HEK293 (cell line): ENCODE measurements around the gene CROCC.

Experiments
- CTCF ChIA-PET: fragments of 350-600 bp; formaldehyde crosslinking; extraction: SDS; loops from one replicate; lab custom pipeline; 2021; ENCODE audit warnings: antibody characterized with exemption; lab: Yijun Ruan, JAX
- POLR2A ChIA-PET: fragments of 300-600 bp; formaldehyde crosslinking; extraction: SDS; loops from one replicate; lab custom pipeline; 2020; ENCODE audit warnings: antibody characterized with exemption, inconsistent platforms; lab: Yijun Ruan, JAX
- H3K27ac ChIP-seq: fragments of 200-500 bp; sonication (Bioruptor generic); 2 replicates; pipeline ENCODE4 v1.5.1; 2014; ENCODE audit warnings: low read depth, low read length, control low read depth, inconsistent platforms; ENCODE audit errors: extremely low read depth
- H3K36me3 ChIP-seq, 2 experiments: fragments of 200-500 bp in 1 of 2; sonication (Bioruptor generic) in 1 of 2; 1 replicate in 1 of 2; 2 replicates in 1 of 2; pipeline ENCODE4 v1.5.1; 2014 to 2017; ENCODE audit warnings: inconsistent platforms in 2 of 2, low read length in 2 of 2; ENCODE audit not compliant: control insufficient read depth in 2 of 2, insufficient read depth in 1 of 2
- H3K4me1 ChIP-seq: fragments of 200-500 bp; sonication (Bioruptor generic); 2 replicates; pipeline ENCODE4 v1.5.1; 2014; ENCODE audit warnings: mild to moderate bottlenecking, low read length, inconsistent platforms; ENCODE audit not compliant: control insufficient read depth, insufficient read depth
- H3K4me3 ChIP-seq: 2 replicates; pipeline ENCODE4 v1.5.1; 2011; ENCODE audit warnings: low read depth, mild to moderate bottlenecking, control low read depth, low read length, moderate library complexity
- H3K9me3 ChIP-seq: fragments of 200-500 bp; sonication (Bioruptor generic); 2 replicates; pipeline ENCODE4 v1.5.1; 2014; ENCODE audit warnings: low read depth, low read length, inconsistent platforms; ENCODE audit not compliant: control insufficient read depth, insufficient read depth
- FEZF1 ChIP-seq: fragments of 450-650 bp; formaldehyde crosslinking; IDR thresholded peaks from 2 replicates; pipeline ENCODE4 v1.5.1; 2016; ENCODE audit warnings: missing biosample characterization, missing genetic modification characterization
- GLI4 ChIP-seq: fragments of 450-650 bp; formaldehyde crosslinking; IDR thresholded peaks from 2 replicates; pipeline ENCODE4 v1.5.1; 2016; ENCODE audit warnings: missing biosample characterization, missing genetic modification characterization
- GLIS1 ChIP-seq: fragments of 450-650 bp; formaldehyde crosslinking; IDR thresholded peaks from 2 replicates; pipeline ENCODE4 v1.5.1; 2016; ENCODE audit warnings: missing biosample characterization, missing genetic modification characterization
- KLF7 ChIP-seq: fragments of 450-650 bp; formaldehyde crosslinking; IDR thresholded peaks from 2 replicates; pipeline ENCODE4 v1.5.1; 2016; ENCODE audit warnings: missing biosample characterization, missing genetic modification characterization, borderline replicate concordance
- KLF8 ChIP-seq: fragments of 450-650 bp; formaldehyde crosslinking; IDR thresholded peaks from 2 replicates; pipeline ENCODE4 v1.5.1; 2016; ENCODE audit warnings: missing biosample characterization, missing genetic modification characterization
- MEIS1 ChIP-seq: sonication (generic); formaldehyde crosslinking; IDR thresholded peaks from 2 replicates; pipeline ENCODE4 v1.8.1; 2022; ENCODE audit warnings: missing genetic modification reagents, mild to moderate bottlenecking, borderline replicate concordance
- SCRT2 ChIP-seq: fragments of 450-650 bp; formaldehyde crosslinking; IDR thresholded peaks from 2 replicates; pipeline ENCODE4 v1.5.1; 2016; ENCODE audit warnings: missing biosample characterization, missing genetic modification characterization
- SP2 ChIP-seq: fragments of 450-650 bp; formaldehyde crosslinking; IDR thresholded peaks from 2 replicates; pipeline ENCODE4 v1.5.1; 2016; ENCODE audit warnings: missing biosample characterization, missing genetic modification characterization
- ZNF16 ChIP-seq: fragments of 450-650 bp; formaldehyde crosslinking; IDR thresholded peaks from 2 replicates; pipeline ENCODE4 v1.5.1; 2016; ENCODE audit warnings: low read depth, missing biosample characterization, missing genetic modification characterization
- ZNF211 ChIP-seq: fragments of 450-650 bp; formaldehyde crosslinking; IDR thresholded peaks from 2 replicates; pipeline ENCODE4 v1.5.1; 2016; ENCODE audit warnings: low read depth, missing biosample characterization, missing genetic modification characterization
- ZNF354C ChIP-seq: fragments of 450-650 bp; formaldehyde crosslinking; IDR thresholded peaks from 2 replicates; pipeline ENCODE4 v1.5.1; 2016; ENCODE audit warnings: missing biosample characterization, missing genetic modification characterization, low read depth, borderline replicate concordance
- ZNF366 ChIP-seq: fragments of 450-650 bp; formaldehyde crosslinking; conservative IDR thresholded peaks from 2 replicates; pipeline ENCODE4 v1.5.1; 2016; ENCODE audit warnings: missing biosample characterization, missing genetic modification characterization
- ZNF514 ChIP-seq: fragments of 450-650 bp; formaldehyde crosslinking; IDR thresholded peaks from 2 replicates; pipeline ENCODE4 v1.5.1; 2016; ENCODE audit warnings: missing biosample characterization, missing genetic modification characterization
- ZNF561 ChIP-seq: fragments of 450-650 bp; IDR thresholded peaks from 2 replicates; pipeline ENCODE4 v1.5.1; 2018; ENCODE audit warnings: missing biosample characterization, missing genetic modification characterization, borderline replicate concordance
- ZNF658 ChIP-seq: fragments of 450-650 bp; formaldehyde crosslinking; IDR thresholded peaks from 2 replicates; pipeline ENCODE4; 2016; ENCODE audit warnings: missing biosample characterization, missing genetic modification characterization
- ZNF677 ChIP-seq: fragments of 450-650 bp; IDR thresholded peaks from 2 replicates; pipeline ENCODE4 v1.5.0; 2018; ENCODE audit warnings: missing biosample characterization, mild to moderate bottlenecking, missing genetic modification characterization, moderate library complexity
- ZNF707 ChIP-seq: fragments of 450-650 bp; formaldehyde crosslinking; IDR thresholded peaks from 2 replicates; pipeline ENCODE4 v1.5.1; 2016; ENCODE audit warnings: missing biosample characterization, missing genetic modification characterization
- ZNF747 ChIP-seq: fragments of 450-650 bp; formaldehyde crosslinking; IDR thresholded peaks from 2 replicates; pipeline ENCODE4 v1.5.1; 2016; ENCODE audit warnings: missing biosample characterization, missing genetic modification characterization
- ZNF768 ChIP-seq: fragments of 450-650 bp; formaldehyde crosslinking; IDR thresholded peaks from 2 replicates; pipeline ENCODE4 v1.5.1; 2018; ENCODE audit warnings: missing biosample characterization, mild to moderate bottlenecking, missing genetic modification characterization
- TF ChIP-seq, protein P1 (sequence below): fragments of 450-650 bp; formaldehyde crosslinking; IDR thresholded peaks from 2 replicates; pipeline ENCODE4 v1.5.1; 2016; ENCODE audit warnings: missing biosample characterization, missing genetic modification characterization
- TF ChIP-seq, protein P2 (sequence below): fragments of 450-650 bp; formaldehyde crosslinking; IDR thresholded peaks from 2 replicates; pipeline ENCODE4 v1.5.1; 2016; ENCODE audit warnings: missing biosample characterization, missing genetic modification characterization
- TF ChIP-seq, protein P3 (sequence below): sonication (generic); formaldehyde crosslinking; IDR thresholded peaks from 2 replicates; pipeline ENCODE4 v1.8.1; 2022; ENCODE audit warnings: mild to moderate bottlenecking, moderate library complexity, missing genetic modification reagents

CROCC gene

DNA sequence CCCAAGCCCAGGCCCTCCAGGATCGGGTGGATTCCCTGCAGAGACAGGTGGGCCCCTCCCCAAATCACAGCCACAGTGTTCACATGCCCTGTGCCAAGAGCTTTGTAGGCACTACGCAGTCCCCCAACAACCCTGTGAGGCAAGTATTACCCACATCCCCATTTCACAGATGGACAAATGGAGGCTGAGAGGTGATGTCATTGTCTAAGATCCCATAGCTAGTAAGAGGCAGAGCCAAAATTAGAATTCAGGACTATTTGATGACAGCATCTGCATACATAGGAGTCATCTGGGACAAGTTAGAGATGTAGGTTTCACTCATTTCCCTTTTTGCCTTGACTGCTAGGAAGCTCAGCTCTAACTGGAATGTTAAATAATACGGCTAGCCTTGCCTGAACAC, 46.6 kb downstream of the CROCC start (continued):
- TF ChIP-seq KLF8 (0 out of 2 replicates have a peak, but pooled peaks have one; percentile 37), MEIS1 (CRISPR knock-in tag) (no peak)
- TF ChIP-seq, protein P1, sequence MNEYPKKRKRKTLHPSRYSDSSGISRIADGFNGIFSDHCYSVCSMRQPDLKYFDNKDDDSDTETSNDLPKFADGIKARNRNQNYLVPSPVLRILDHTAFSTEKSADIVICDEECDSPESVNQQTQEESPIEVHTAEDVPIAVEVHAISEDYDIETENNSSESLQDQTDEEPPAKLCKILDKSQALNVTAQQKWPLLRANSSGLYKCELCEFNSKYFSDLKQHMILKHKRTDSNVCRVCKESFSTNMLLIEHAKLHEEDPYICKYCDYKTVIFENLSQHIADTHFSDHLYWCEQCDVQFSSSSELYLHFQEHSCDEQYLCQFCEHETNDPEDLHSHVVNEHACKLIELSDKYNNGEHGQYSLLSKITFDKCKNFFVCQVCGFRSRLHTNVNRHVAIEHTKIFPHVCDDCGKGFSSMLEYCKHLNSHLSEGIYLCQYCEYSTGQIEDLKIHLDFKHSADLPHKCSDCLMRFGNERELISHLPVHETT (tag by site-specific recombination): 0 out of 2 replicates have a peak, but pooled peaks have one; percentile 32
- TF ChIP-seq, protein P2, sequence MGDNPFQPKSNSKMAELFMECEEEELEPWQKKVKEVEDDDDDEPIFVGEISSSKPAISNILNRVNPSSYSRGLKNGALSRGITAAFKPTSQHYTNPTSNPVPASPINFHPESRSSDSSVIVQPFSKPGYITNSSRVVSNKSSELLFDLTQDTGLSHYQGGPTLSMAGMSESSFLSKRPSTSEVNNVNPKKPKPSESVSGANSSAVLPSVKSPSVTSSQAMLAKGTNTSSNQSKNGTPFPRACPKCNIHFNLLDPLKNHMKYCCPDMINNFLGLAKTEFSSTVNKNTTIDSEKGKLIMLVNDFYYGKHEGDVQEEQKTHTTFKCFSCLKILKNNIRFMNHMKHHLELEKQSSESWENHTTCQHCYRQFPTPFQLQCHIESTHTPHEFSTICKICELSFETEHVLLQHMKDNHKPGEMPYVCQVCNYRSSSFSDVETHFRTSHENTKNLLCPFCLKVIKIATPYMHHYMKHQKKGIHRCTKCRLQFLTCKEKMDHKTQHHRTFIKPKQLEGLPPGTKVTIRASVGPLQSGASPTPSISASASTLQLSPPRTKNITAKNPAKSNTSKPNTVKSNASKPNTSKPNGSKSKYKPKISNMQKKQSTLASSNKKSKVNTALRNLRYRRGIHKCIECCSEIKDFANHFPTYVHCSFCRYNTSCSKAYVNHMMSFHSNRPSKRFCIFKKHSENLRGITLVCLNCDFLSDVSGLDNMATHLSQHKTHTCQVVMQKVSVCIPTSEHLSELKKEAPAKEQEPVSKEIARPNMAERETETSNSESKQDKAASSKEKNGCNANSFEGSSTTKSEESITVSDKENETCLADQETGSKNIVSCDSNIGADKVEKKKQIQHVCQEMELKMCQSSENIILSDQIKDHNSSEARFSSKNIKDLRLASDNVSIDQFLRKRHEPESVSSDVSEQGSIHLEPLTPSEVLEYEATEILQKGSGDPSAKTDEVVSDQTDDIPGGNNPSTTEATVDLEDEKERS (tag by site-specific recombination): 0 out of 2 replicates have a peak, but pooled peaks have one; percentile 56
- TF ChIP-seq, all 188 proteins: peak for 4

DNA sequence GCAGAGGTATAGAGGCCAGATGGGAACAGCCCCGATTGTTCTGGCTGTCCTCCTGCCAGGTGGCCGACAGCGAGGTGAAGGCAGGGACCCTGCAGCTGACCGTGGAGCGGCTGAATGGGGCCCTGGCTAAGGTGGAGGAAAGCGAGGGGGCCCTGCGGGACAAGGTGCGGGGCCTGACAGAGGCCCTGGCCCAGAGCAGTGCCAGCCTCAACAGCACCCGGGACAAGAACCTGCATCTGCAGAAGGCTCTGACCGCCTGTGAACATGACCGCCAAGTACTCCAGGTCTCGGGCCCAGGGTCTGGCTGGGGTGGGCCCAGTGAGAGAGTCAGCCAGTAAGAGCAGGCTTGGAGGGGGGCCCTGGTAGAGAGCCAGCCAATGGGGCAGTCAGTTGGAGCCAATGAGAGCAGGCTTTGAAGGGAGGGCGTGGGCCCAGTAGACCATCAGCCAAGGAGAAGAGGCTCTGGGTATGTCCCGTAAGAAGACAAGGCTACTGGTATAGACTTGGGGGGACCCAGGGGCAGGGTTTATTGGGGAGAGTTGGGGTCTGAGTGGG, 47.4 kb downstream of the CROCC start:
- Histone ChIP-seq H3K27ac (no peak overlapping the region), H3K4me1 (peaks cover 8% of the 10 kb centered on the region; the same call in 1 of the 2 replicates), H3K9me3 (no peaks in the 10 kb centered on the region), H3K36me3 (peaks cover 3 to 75% of the 10 kb centered on the region in 2 experiments; a peak in 2 of 3 replicates), H3K4me3 (no peak overlapping the region)
- no peak for TF ChIP-seq ZNF354C (tag by site-specific recombination)
- TF ChIP-seq SP2 (tag by site-specific recombination): peak; percentile 34; the same call in 1 of the 2 replicates
- ChIA-PET POLR2A (interaction anchor here (1.0 to 4.1 kb wide), 3 partner anchors 8 to 17 kb away, joined by 3 to 23 read pairs (median 3); partner anchors contain the start of gene MFAP2), CTCF (interaction anchor here (1.2 kb wide), 1 partner anchor 9 kb away, joined by 3 read pairs; no protein-coding TSS in a partner anchor)

DNA sequence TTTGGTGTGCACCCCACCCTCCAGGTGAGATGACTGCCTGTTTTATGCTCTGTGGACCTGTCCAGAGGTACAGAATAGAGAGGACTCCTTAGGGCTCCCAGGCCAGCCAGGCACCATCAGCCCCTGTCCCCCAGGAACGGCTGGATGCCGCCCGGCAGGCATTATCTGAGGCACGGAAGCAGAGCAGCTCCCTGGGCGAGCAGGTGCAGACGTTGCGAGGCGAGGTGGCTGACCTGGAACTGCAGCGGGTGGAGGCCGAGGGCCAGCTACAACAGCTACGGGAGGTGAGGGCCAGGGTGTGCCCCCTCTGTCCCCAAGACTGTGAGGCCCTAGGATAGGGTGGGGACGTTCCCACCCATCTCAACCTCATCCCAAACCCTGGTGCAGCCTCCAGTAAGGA, 47.9 kb downstream of the CROCC start:
- Histone ChIP-seq H3K4me1 (peaks cover 8% of the 10 kb centered on the region; the same call in 1 of the 2 replicates), H3K36me3 (peaks cover 2 to 75% of the 10 kb centered on the region in 2 experiments; a peak in 2 of 3 replicates), H3K9me3 (no peaks in the 10 kb centered on the region), H3K27ac (no peak overlapping the region), H3K4me3 (no peak overlapping the region)
- POLR2A ChIA-PET: interaction anchor here (1.0 to 1.1 kb wide), 2 partner anchors 9 to 18 kb away, joined by 3 read pairs; no protein-coding TSS in a partner anchor
- CTCF ChIA-PET: interaction anchor here (1.2 kb wide), 1 partner anchor 10 kb away, joined by 3 read pairs; no protein-coding TSS in a partner anchor
- TF ChIP-seq ZNF211: no peak
- no peak for TF ChIP-seq KLF7 (tag by site-specific recombination)
- no peak for TF ChIP-seq GLI4 (tag by site-specific recombination)
- TF ChIP-seq ZNF677 (tag by site-specific recombination): no peak
- no peak for TF ChIP-seq GLIS1 (tag by site-specific recombination)
- no peak for TF ChIP-seq SP2 (tag by site-specific recombination)
- TF ChIP-seq ZNF658: no peak
- no peak for TF ChIP-seq FEZF1 (tag by site-specific recombination)
- no peak for TF ChIP-seq ZNF514 (tag by site-specific recombination)
- no peak for TF ChIP-seq ZNF747 (tag by site-specific recombination)
- no peak for TF ChIP-seq SCRT2 (tag by site-specific recombination)
- no peak for TF ChIP-seq ZNF561
- TF ChIP-seq ZNF366 (tag by site-specific recombination): no peak
- no peak for TF ChIP-seq ZNF707 (tag by site-specific recombination)
- no peak for TF ChIP-seq ZNF16 (tag by site-specific recombination)
- no peak for TF ChIP-seq ZNF768 (tag by site-specific recombination)
- TF ChIP-seq, protein P3, sequence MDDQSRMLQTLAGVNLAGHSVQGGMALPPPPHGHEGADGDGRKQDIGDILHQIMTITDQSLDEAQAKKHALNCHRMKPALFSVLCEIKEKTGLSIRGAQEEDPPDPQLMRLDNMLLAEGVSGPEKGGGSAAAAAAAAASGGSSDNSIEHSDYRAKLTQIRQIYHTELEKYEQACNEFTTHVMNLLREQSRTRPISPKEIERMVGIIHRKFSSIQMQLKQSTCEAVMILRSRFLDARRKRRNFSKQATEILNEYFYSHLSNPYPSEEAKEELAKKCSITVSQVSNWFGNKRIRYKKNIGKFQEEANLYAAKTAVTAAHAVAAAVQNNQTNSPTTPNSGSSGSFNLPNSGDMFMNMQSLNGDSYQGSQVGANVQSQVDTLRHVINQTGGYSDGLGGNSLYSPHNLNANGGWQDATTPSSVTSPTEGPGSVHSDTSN (CRISPR knock-in tag): no peak
